Mammary epithelial cell (primary cell): ENCODE results near the gene STK17B.

Experiments used
- CTCF ChIP-seq, 2 donors: IDR thresholded peaks in 1 of 2; conservative IDR thresholded peaks in 1 of 2; 2 replicates each; pipeline ENCODE4 v1.5.1; 2011 to 2012; ENCODE audit warnings: inconsistent platforms in 2 of 2, low read length in 2 of 2, mild to moderate bottlenecking in 2 of 2, control low read depth in 1 of 2, low read depth in 1 of 2; ENCODE audit not compliant: insufficient read depth in 1 of 2; ENCODE audit errors: extremely low read depth in 1 of 2
- EZH2 ChIP-seq: IDR thresholded peaks from 2 replicates; pipeline ENCODE4 v1.6.1; 2012; ENCODE audit warnings: low read length, inconsistent platforms, borderline replicate concordance

GRCh38 chr2:196101325-196101991 is 69.9 kb downstream of the STK17B start:
- TF ChIP-seq CTCF (conservative IDR thresholded peaks at IDR 0.05 in 1 of 2, IDR thresholded peaks at IDR 0.05 in 1 of 2; ENCODE audit: extremely low read depth in 1 of 2, insufficient read depth in 1 of 2, low read depth in 1 of 2, low read length in 2 of 2) (no peak), EZH2 (no peak)
